ENCODE results near the gene C2orf76. TPM values are rescaled to one million over a fixed set of nuclear protein-coding genes. Genes with fewer than 3 reads are reported as not detected.

Gene C2orf76
- total and polyA plus RNA-seq, 2 experiments from 2014 or later = 9.5 to 17.0 TPM

DNA sequence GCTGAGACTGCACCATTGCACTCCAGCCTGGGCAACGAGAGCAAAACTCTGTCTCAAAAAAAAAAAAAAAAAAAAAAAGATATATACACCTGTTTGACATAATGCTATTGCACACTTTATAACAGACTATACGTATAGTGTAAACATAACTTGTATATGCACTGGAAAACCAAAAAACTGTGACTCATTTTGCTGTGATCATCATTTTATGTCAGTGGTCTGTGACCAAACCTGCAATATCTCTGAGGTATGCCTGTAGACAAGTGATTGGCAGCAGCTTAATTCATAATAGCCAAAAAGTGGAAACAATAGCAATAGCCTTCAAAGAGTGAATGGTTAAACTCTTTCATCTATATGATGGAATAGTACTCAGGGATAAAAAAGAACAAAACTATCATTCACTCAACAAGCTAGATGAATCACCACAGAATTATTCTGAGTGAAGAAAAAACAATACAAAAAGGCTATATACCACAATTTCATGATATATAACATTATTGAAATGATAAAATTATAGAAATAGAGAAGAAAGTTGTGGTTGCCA, 6.1 kb downstream of the C2orf76 start:
- Histone ChIP-seq H3K36me3 (no peaks in the 10 kb centered on the region), H3K27ac (no peak overlapping the region), H3K27me3 (no peaks in the 10 kb centered on the region), H3K4me3 (no peak overlapping the region), H3K4me1 (ENCODE audit: low read depth) (no peaks in the 10 kb centered on the region), H3K9me3 (ENCODE audit: low read depth) (no peaks in the 10 kb centered on the region)
- TF ChIP-seq, protein P1, sequence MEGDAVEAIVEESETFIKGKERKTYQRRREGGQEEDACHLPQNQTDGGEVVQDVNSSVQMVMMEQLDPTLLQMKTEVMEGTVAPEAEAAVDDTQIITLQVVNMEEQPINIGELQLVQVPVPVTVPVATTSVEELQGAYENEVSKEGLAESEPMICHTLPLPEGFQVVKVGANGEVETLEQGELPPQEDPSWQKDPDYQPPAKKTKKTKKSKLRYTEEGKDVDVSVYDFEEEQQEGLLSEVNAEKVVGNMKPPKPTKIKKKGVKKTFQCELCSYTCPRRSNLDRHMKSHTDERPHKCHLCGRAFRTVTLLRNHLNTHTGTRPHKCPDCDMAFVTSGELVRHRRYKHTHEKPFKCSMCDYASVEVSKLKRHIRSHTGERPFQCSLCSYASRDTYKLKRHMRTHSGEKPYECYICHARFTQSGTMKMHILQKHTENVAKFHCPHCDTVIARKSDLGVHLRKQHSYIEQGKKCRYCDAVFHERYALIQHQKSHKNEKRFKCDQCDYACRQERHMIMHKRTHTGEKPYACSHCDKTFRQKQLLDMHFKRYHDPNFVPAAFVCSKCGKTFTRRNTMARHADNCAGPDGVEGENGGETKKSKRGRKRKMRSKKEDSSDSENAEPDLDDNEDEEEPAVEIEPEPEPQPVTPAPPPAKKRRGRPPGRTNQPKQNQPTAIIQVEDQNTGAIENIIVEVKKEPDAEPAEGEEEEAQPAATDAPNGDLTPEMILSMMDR (IDR thresholded peaks at IDR 0.05; ENCODE audit: low read depth, low read length) = no peak
- DNase-seq (ENCODE audit: low read depth in 1 of 2, low spot score in 1 of 2) = no peak

DNA sequence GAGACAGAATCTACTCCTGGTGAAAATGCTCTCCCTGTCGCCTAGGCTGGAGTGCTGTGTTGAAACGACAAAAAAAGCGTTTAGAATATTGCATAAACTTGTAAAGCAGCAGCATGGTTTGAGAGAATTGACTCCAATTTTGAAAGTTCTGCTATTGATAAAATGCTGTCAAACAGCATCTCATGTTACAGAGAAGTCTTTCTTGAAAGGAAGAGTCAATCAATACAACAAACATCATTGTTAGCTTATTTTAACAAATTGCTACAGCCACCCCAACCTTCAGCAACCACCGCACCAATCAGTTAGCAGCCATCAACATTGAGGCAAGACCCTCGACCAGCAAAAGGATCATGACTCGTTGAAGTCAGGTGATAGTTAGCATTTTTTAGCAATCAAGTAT, 6.9 kb downstream of the C2orf76 start:
- TF ChIP-seq, protein P1 (IDR thresholded peaks at IDR 0.05; ENCODE audit: low read depth, low read length) = no peak
- no peak overlapping the region for H3K4me3 ChIP-seq
- DNase-seq (ENCODE audit: low read depth in 1 of 2, low spot score in 1 of 2) = no peak
- H3K4me1 ChIP-seq (ENCODE audit: low read depth) = no peaks in the 10 kb centered on the region
- no peaks in the 10 kb centered on the region for H3K27me3 ChIP-seq
- no peaks in the 10 kb centered on the region for H3K9me3 ChIP-seq (ENCODE audit: low read depth)
- H3K27ac ChIP-seq = no peak overlapping the region
- no peaks in the 10 kb centered on the region for H3K36me3 ChIP-seq

DNA sequence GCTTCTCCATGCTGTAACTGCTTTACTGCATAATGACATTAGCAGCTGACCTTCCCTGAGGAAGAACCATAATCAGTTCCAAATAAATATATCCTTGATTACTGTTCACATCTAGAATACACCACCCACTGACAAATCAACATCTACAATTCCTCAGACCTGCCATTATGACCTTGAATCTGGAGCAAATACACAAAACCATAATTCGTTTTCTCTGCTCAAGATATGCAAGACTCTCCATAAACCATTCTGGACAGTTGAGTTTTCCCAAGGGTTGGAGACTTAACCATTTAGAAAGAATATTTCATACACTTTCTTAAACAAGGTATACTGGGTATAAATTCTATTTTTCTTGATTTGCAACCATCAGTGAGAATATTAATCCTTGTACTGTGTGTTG, 11.8 kb downstream of the C2orf76 start:
- H3K27me3 ChIP-seq = no peaks in the 10 kb centered on the region
- H3K4me1 ChIP-seq (ENCODE audit: low read depth) = peaks cover 20% of the 10 kb centered on the region
- H3K36me3 ChIP-seq = no peaks in the 10 kb centered on the region
- H3K27ac ChIP-seq = no peak overlapping the region
- TF ChIP-seq, protein P1 (IDR thresholded peaks at IDR 0.05; ENCODE audit: low read depth, low read length) = no peak
- H3K9me3 ChIP-seq (ENCODE audit: low read depth) = no peaks in the 10 kb centered on the region
- no peak for DNase-seq (ENCODE audit: low read depth in 1 of 2, low spot score in 1 of 2)
- no peak overlapping the region for H3K4me3 ChIP-seq

DNA sequence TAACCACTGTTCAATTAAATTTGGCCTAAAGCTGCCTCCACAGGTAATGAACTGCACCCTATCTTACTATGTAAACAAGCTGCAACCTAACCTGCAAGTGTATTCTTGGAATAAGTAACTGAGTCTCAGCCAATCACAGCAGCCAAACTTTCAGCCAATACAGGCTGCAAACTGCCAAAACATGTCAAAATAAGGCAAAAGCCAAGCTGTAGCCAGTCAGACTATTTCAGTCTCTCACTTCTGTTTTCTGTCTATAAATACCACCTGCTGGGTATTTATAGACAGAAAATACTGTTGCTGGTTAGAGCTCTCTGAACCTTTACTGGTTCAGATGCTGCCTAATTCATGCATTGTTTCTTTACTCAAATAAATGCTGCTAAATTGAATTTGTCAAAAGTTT, 14.3 kb downstream of the C2orf76 start:
- H3K27me3 ChIP-seq = no peaks in the 10 kb centered on the region
- no peaks in the 10 kb centered on the region for H3K9me3 ChIP-seq (ENCODE audit: low read depth)
- DNase-seq (ENCODE audit: low read depth in 1 of 2, low spot score in 1 of 2) = peak in 1 of 2 donors; percentile 71
- peak overlapping the region; percentile 81 for H3K27ac ChIP-seq
- H3K4me3 ChIP-seq = no peak overlapping the region
- peaks cover 20% of the 10 kb centered on the region for H3K4me1 ChIP-seq (ENCODE audit: low read depth)
- TF ChIP-seq, protein P1 (IDR thresholded peaks at IDR 0.05; ENCODE audit: low read depth, low read length) = no peak
- no peaks in the 10 kb centered on the region for H3K36me3 ChIP-seq

DNA sequence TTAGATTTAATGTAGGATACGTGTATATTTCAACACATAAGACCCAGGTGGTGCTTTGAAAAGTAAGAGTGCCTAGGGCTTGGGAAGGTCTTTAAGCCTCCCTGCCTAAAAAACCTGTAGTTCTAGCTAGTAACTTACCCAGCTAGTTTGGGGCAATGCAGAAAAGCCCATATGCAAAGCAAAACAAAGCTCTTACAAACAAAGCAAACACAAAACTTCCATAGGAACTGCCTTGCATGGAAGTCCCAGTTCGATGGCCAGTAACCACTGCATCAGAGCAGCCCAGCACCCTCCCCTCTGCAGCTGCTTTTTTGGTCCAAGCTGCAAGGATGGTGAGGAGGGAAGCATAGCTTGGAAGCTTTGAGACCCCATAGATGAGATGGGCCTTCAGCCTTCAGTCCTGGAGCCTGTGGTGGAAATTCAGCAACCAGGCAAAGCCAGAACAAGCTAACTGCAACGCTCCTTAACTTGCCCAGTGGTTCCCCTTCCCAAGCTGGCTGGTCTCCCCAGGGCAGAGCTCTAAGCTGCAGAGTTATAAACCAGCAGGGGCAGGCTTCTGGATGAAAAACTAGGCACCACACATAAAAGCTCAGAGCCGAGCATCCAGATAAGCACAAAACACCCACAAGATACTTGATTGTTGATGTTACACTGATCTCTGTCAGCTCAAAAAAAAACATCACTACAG, 16.2 kb downstream of the C2orf76 start:
- H3K27me3 ChIP-seq = no peaks in the 10 kb centered on the region
- peaks cover 20% of the 10 kb centered on the region for H3K4me1 ChIP-seq (ENCODE audit: low read depth)
- peak in 1 of 2 donors; percentile 21 for DNase-seq (ENCODE audit: low read depth in 1 of 2, low spot score in 1 of 2)
- H3K4me3 ChIP-seq = no peak overlapping the region
- H3K27ac ChIP-seq = peak overlapping the region; percentile 9
- TF ChIP-seq, protein P1 (IDR thresholded peaks at IDR 0.05; ENCODE audit: low read depth, low read length) = no peak
- H3K36me3 ChIP-seq = no peaks in the 10 kb centered on the region
- no peaks in the 10 kb centered on the region for H3K9me3 ChIP-seq (ENCODE audit: low read depth)

Measured in cardiac muscle cell (in vitro differentiated cells and primary cell).